ENCODE data around the gene NFKBIZ.
"Not testable (repeated sequence)": the region's sequence is repeated elsewhere in the genome, so short reads cannot be mapped to it uniquely, and the experiment has no call there.

The NFKBIZ gene

GRCh38 chr3:101879102-101879501 is 29.8 kb downstream of the NFKBIZ start:
- no peak for DNase-seq

- DNase-seq, result no peak
Observed at GRCh38 chr3:101879623-101880284, 30.4 kb downstream of the NFKBIZ start.

GRCh38 chr3:101884776-101885175 is 35.5 kb downstream of the NFKBIZ start:
- no peak for DNase-seq

GRCh38 chr3:101885584-101885983 is 36.3 kb downstream of the NFKBIZ start:
- not testable (repeated sequence) for DNase-seq

GRCh38 chr3:101886626-101887025 is 37.3 kb downstream of the NFKBIZ start:
- DNase-seq, result no peak

GRCh38 chr3:101888653-101889052 is 39.3 kb downstream of the NFKBIZ start:
- DNase-seq, result no peak

- no peak for DNase-seq
Observed at GRCh38 chr3:101890716-101891115, 41.4 kb downstream of the NFKBIZ start.

GRCh38 chr3:101892648-101893047 is 43.3 kb downstream of the NFKBIZ start:
- no peak for DNase-seq

- DNase-seq, result no peak
Observed at GRCh38 chr3:101896083-101896757, 46.9 kb downstream of the NFKBIZ start.

GRCh38 chr3:101897013-101897412 is 47.7 kb downstream of the NFKBIZ start:
- no peak for DNase-seq

- DNase-seq, result no peak
Observed at GRCh38 chr3:101898039-101898438, 48.7 kb downstream of the NFKBIZ start.

- DNase-seq, result no peak
Observed at GRCh38 chr3:101898752-101899169, 49.4 kb downstream of the NFKBIZ start.

- DNase-seq, result no peak
Observed at GRCh38 chr3:101900316-101900715, 51.0 kb downstream of the NFKBIZ start.

GRCh38 chr3:101900736-101901135 is 51.4 kb downstream of the NFKBIZ start:
- no peak for DNase-seq

GRCh38 chr3:101902041-101902440 is 52.7 kb downstream of the NFKBIZ start:
- no peak for DNase-seq

- no peak for DNase-seq
Observed at GRCh38 chr3:101903451-101903871, 54.1 kb downstream of the NFKBIZ start.

- DNase-seq, result not testable (repeated sequence)
Observed at GRCh38 chr3:101905573-101905972, 56.3 kb downstream of the NFKBIZ start.
